ENCODE results near the gene CCSER1.
A peak's percentile ranks its signal among the peaks of the same experiment; 100 is the strongest.

Gene CCSER1

DNA sequence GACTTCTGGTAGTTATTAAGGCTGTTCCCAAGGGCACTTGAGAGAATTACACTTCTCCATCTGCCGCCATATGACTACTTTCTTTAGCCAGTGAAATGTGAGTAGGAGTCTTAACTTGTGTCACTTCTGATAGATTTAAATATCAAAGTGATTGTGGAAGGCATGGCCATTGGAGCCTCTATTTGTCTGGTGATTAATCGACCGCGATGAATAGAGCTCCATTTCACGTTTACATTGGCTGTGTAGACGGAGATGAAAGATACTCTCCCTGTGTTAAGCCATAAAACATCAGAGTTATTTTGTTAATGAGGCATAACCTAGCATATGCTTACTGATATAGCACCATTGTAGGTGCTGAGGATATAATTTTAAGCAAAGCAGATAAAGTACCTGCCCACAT, 852.4 kb downstream of the CCSER1 start:
- peak; percentile 76 for DNase-seq

DNA sequence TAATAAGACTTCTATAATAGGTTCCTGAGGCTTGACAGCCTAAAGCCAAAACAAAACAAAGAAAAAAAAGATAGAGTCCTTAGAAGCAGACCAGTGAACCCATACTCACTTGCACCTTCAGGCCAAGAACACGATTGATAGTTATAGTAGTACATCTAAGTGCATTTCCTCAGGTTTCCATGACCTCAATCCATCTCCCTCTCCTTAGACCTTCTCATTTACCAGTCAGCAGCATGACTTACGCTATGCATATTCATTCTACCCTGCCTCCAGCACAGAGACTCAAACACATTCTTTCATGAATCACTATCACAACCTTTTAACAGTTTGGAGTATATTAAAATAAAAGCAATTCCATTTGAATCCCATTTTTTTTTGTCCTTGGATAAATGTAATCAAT, 855.6 kb downstream of the CCSER1 start:
- no peak for DNase-seq

DNA sequence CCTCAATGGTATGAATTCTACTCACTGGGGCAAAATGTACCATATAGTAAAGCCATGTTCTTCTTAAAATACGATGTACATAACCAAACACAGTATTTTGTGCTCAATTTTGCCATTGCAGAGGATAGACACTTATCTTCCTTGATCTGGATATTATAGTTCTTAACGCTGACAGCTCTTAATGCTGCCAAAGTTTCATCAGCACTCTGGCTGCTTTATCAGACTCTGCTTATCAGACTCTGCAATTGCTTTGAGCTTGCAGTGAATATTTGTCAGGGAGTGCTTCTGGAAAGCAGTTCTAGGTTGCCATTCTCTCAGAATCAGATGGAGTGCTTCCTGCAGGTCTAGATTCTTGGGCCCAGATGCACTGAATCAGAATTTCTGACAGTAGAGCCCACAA, 863.1 kb downstream of the CCSER1 start:
- no peak for DNase-seq

DNA sequence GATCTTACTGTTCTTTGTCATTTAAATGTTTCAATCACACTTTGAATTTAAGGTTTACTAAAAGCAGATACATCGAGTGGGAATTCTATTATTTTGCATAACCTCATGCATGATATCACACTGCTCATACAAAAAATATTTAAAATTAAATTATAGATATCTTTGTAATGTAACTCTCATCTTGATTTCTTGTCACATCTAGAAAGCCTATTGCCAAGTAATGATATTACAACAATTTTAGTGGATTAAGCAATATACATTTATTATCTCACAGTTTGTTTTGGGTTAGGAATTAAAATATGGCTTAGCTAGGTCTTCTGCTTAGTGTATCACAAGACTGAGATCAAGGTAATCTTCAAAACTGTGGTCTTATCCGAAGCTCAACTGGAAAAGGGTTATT, 865.0 kb downstream of the CCSER1 start:
- DNase-seq: no peak

DNA sequence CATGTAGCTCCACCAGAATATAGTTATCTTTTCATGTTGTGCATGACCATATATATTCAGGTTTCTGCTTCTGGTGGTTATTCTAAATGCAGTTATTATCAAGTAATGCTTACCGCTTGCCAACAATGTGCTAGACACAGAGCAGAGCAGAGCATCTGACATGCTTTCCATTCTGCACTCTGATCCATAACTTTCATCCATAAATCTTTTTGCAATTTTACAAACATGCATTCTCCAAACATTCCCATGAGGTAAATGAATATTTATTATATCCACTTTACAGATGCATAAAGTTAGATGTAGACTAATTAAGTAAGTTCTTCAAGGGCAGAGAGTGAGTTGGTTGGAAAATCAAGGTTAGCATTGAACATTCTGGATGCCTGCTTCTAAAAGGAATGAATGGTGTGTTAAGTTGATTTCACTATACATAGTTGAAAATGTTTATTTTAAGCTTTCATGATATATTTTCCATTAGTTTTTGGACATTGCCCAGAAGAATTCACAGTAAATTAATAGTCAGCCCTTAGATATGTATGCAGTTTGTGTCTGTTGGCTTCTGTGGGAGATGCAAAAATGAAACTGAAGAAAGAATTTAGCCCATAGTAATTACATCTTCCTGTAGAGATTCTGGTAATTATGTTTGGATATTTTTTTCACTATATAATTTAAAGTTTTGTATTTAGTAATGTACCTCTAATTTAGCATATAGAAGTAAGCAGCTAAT, 867.8 kb downstream of the CCSER1 start:
- DNase-seq: no peak

DNA sequence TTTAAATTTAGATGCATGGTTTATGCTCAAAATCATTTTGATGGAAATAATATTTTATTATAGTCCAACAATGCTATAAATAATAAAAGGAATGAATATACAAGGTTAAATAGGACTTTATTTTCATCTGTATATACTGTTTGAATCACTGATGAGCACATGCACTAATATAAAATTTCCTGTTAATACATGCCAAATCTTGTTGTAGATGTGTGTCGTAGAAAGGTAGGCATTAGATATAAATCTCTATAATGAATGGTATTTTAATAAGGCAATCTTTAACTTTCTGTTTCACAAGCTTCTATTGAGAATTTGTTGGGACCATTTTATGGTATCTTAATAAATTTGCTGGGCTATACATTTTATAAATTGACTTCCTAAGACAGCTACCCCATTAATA, 868.8 kb downstream of the CCSER1 start:
- DNase-seq: no peak

DNA sequence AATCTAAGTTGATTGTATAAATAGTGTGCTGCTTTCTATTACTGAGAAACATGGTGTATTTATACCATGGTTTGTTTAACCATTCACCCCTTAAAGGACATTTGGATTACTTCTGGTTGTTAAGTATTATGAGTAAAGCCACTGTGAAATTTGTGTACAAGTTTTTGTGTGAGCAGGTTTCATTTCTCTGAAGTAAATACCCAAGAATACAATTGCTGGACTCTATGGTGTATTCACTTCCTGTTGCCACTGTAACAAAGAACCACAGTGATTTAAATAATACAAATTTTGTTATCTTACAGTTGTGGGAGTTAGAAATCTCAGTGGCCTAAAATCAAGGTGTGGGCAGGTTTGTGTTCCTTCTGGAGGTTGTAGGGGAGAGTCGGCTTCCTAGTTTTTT, 869.6 kb downstream of the CCSER1 start:
- no peak for DNase-seq

DNA sequence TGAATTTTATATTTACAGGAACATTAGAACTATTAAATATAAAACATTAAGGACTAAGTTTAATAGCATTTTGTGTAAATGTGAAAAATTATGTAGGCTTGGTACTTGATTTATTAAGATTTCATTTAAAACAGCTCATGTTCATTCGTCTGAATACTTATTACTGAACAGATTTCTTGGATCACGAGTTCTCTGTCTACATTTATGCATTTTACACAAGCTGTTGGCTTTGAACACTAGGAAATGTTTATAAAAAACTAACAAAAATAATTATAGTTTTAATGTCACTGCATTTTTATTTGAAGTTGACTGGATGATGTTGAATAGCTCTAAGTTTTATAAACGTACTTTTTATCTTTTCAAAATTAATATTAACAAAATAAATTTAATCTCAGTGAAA, 888.7 kb downstream of the CCSER1 start:
- DNase-seq: no peak

DNA sequence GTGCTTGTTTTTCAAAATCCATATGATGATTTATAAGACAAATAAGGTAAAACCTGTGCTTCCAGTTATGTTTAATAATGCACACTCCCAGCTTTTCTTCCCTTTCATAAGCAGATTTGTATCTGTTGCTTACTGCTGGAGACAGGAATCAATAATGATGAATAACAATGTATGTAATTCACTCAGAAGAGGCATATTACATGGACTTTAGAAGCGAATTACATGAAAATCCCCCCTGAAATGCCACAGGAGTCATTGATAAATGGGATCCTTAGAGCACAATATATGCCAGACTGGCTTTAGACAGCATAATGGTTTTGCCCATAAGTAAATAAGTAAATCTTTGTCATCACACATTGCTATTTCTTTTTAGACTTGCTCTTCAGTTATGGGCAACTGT, 892.3 kb downstream of the CCSER1 start:
- DNase-seq: no peak

DNA sequence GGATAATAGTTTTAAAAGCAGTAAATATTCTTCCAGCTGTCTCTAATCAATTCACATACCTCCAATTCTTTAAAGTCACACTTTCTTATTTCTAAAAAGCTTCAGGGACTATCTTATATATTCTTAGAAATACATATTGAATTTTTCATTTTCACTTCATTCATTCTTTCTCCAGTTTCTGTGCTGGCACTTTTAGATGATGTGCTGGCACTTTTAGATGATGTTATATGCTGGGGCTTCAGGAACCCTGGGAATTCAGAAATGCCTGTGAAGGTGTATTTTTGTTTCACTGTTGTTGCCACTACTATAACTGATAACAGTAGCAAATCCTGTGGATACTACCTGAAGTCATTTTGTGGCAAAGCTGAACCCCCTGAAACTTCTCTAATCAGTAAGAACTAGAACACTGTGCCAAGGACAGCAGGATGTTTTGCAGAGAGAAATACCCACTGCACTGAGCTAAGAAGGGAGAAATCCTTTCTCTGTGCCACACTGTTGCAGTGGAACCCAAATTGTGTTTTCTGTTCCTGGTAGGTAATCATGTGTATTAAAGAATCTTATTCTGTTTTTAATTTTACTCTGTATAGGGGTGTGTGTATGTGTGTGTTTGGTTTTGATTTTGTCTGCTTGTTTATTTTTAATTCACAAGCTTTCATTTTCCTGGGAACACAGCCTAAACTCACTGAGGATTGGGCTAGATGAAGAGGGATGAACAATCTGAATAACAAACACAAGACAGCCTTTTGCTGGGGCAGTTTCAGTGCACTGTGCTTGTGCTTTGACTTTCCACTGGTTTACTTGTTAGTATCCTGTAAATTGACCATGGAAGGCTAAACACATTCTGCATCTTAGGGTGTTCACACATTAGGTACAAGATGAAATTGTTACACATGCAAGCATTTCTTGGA, 898.3 kb downstream of the CCSER1 start:
- no peak for DNase-seq

DNA sequence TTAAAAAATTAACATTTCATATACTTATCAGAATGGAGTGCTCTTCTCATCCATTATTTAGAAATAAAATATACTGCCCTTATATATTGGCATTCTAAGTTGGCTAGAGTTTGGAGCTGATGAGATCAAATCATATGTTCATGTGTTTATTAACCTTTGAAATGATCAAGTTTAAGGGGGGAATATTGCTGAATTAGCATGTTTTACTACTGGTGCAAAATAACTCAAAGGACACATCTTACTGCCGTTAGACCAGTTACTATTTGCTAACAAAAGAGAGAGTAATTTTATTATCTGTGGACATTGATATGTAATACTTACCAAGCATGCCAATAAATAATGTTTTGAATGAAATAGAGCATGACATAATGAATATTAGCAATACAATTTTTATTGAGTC, 901.0 kb downstream of the CCSER1 start:
- DNase-seq: no peak

DNA sequence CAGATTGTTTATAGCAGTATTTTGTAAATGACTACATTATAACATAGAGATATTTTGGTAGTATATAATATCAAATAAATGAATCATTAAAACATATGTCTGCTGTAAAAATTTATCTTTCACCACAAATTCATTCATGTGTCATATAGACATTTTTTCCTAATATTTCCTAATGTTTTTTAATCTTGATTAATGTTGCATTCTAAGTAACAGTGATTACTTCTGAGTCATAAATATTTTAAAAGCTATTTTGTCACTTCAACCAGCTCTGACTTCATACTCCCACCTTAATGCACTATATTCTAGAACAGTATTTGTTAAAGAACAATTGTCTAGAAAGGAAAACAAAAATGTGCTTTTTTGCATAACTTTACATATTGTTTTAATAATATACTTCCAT, 904.6 kb downstream of the CCSER1 start:
- DNase-seq: no peak

DNA sequence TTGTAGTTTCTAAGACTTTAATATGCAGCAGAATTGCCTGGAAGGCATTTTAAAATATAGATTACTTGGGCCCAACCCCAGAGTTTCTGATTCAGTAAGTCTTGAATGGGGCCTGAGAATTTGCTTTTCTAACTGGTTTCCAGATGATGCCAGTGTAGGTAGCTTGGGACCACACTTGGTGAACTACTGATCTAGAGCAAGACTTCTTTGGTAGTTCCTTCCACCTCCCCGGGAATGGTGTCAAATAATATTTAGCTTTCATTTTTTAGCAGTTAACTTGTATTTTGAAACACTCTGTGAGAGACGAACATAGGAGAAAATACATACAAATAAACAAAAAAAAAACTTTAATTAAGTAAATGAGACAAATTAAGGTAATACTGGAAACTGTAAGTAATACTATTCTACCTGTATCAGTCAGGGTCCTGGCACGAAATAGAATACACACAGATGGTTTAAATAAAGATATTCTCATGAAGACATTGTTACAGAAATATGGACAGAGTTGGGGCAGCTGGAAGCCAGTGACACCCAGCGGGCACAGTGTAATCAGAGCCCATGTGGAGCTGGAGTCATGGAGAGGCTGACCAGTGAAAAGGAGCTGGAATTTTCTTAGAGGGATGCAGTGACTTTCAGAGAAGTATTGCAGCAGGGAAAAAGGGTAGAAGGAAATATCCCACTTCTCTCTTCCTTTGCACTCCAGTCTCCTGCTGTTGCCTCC, 905.7 kb downstream of the CCSER1 start:
- no peak for DNase-seq

DNA sequence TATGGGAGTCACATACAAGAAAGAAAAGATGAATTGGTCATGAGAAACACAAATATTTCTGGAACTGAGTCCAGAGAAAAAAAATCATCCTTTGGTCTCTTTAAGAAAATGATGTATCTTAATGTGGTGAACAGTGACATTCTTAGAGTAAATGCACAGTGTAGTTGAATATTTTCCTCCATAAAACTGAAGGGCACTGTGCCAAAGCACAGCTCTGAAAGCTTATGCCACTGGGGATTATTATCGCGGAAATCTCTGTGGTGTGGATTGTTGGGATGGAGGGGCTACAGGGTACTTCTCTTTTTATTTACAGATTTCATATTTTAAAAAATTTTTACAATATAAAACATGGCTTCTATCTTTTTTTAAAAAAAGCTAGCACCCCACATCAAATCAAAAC, 908.1 kb downstream of the CCSER1 start:
- no peak for DNase-seq

DNA sequence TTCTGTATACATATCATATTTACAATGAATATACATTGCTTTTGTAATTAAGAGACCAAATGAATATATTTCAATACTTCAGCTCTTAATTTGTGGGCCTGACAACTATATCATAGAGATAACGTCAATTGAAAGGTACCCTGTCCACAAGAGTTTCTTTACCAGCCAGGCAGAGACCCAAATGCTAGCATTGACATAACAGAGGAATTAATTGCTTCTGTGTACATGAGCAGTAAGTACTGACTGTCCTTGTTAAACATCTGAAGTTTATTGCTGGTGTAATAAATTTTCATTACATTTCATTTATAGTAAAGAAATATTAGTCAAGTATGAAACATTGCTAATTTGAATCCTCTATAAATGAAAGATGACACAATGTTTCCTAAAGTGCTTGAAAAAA, 910.8 kb downstream of the CCSER1 start:
- no peak for DNase-seq

DNA sequence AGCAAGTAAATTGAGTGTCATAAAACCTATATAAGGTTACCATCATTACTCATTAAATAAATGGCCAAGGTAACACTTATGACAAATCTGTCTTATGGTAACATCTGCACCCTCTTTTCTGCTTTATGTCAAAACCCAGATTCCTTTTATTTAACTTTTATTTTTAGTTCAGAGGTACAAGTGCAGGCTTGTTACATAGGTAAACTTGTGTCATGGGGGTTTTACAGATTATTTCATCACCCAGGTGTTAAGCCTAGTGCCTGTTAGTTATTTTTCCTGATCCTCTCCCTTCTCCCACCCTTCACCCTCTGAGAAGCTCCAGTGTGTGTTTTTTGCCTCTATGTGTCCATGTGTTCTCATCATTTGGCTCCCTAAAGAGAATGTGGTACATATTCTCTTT, 930.7 kb downstream of the CCSER1 start:
- DNase-seq: no peak

DNA sequence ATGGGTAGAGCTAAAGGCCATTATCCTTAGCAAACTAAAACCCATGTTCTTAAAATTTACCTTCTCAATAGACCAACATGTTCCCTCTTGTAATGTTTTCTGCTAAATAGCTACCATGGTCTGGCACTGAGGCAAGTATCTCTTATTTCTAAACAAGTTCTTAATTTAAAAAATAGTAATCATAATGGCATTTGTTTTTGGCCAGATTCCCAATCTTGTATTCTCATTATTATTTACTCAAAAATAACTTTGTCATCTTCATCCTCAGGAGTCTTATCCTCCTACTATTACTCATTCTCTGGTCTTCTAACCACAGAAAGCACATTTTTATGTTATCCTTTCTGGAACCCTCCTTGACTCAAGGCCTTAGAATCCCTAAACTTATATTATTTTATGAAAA, 931.2 kb downstream of the CCSER1 start:
- DNase-seq: no peak

DNA sequence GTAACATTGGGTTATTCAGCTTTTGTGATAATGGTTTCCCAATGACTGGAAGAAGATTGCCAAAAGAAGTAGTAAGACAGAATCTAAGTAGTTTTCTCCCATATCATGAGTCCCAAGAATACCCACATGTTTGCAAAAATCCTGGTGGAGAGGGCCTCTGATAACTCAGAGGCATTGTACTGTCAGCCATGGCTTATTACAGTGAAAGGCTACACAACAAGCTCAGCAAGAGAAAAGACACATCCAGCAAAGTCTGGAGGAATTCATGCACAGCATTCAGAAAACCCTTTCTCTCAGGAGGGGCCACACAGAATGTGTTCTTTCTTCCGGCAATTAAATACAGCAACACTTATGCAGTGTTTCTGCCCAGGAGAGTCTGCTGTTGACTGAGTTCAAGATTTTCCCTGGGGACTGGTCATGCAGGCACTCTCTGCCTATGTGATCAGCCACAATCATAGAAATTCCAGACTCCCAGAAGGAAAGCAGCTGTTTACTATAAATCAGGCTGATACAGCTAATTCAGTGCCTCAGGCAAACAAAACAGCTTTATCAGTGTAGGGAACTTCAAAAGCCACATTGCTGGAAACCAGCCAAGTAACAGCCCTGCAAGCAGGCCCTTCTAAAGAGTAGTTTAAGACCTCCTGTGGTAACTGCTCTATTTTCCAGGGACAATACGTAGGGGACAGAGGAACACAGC, 937.1 kb downstream of the CCSER1 start:
- DNase-seq: peak; percentile 84

DNA sequence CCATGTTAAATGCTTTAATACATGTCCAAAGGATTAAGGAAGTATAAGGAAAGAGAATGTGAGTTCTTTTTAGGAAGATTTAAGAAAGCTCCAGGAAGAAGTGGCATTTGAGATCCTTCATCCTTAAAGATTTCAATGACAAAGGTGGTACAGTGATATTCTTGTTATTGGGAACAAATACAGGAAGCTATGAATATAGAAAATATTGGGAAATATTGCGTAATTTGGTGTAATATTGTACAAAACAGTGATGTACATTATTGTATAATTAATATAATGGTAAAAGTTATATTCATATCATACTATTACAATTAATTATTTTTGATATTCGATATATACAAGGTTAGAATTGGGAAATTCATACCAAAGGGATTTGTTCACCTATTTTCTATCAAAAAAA, 937.9 kb downstream of the CCSER1 start:
- no peak for DNase-seq

DNA sequence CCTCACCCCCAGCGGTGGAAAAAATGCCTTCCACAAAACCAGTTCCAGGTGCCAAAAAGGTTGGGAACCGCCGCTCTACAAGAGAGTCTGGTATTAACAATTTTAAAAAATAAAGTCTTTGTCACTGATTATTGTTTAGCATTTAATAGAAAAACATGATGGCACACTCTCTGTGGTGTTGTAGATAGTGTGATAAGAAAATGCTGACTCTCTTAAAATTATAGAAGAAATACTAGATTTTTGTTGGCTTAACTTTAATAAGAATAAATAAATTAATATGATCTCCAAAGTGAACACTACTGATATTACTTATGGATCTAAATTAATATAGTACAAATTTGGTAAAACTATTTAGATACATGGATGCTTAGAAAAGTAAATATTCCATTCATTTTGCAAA, 943.5 kb downstream of the CCSER1 start:
- DNase-seq: no peak

DNA sequence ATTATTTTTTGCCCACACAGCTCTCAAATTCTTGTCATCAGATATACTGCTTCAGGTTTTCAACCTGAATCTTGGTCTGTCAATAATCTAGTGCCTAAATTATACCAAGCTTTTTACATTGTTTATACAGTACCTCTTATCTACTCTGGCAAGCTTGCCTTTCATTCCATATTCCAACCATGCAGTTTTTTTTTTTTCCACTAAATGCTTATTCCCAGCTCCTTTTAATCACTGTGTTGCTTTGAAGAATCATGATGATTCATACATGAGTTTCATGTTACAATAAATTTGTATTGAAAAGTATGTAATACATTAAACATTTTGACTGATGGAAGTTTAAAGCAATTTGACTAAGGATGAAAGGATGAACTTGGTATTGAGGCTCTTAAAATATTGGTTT, 949.0 kb downstream of the CCSER1 start:
- DNase-seq: no peak

DNA sequence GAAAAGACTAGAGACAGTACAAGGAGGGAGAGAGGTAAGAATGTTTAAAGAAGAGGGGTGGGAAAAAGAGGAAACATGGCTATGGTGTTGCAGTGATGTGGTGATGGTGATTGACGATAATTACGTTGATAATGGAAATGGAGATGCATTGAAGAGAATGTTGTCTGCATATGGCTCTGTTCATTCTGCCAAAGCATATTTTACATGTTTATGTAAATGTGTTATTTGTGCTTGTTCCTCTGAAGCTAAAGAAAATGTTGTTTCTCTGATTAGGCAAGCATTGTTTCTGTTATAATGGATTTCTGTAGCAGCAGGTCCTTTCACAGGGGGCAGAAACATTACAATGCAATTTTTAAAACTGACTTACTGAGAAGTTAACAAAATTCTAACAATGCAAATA, 958.8 kb downstream of the CCSER1 start:
- no peak for DNase-seq

DNA sequence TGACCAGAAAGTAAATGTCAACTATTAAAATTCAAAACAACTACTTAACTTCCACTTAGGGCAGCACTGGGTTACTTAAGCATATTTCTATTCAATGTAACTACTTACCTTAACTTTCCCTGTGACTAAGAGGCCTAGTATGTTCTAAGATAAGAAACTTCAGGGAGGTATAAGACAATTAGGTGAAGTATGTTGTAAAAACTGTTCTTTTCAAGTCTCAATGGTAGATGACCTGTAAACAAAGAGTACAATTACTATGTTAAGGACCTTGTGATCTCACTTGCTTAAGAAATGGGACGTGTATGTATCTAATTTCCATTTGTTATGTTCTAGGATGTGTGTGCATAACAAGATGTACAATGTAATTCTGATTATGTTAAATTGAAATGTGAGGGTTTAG, 960.5 kb downstream of the CCSER1 start:
- DNase-seq: no peak
